ENCODE measurements around the gene TMEM244. TPM values are rescaled to one million over a fixed set of nuclear protein-coding genes. Genes with fewer than 3 reads are reported as not detected.
"Not testable (repeated sequence)": the region's sequence is repeated elsewhere in the genome, so short reads cannot be mapped to it uniquely, and the experiment has no call there.

Gene TMEM244
- not detected for polyA plus RNA-seq (2013, experiment 1 of 2; ENCODE audit: insufficient read length)
- not detected for polyA plus RNA-seq (2013, experiment 2 of 2; ENCODE audit: insufficient read length)

- peak; percentile 79 for DNase-seq
These were observed at the start of gene TMEM244 for GRCh38 chr6:129860908-129861665. TSS of gene TMEM244 (minus strand) at chr6:129861315. CDS start at chr6:129861188, 127 bp downstream.

DNA sequence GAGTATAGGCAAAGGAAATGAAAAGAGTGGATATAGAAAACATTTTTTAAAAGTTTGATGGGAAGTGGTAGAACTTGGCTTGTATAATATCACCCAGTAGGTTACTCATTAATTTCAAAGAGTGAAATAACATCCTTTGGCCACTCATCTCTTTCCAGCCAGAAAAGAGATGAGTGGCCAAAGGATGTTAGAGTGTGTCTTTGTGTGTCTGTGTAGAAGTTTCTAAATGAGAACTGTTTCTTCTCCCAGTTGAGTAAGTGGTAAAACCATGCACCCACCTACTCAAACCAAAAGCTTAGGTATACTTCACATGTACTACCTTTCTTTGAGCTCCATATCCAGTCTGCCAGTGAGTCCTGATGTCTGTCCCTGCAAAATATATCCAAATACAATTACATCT is 47.7 kb upstream of the TMEM244 start:
- DNase-seq: no peak

- no peak for DNase-seq
These were observed 47.2 kb upstream of the TMEM244 start for GRCh38 chr6:129908356-129908755.

DNA sequence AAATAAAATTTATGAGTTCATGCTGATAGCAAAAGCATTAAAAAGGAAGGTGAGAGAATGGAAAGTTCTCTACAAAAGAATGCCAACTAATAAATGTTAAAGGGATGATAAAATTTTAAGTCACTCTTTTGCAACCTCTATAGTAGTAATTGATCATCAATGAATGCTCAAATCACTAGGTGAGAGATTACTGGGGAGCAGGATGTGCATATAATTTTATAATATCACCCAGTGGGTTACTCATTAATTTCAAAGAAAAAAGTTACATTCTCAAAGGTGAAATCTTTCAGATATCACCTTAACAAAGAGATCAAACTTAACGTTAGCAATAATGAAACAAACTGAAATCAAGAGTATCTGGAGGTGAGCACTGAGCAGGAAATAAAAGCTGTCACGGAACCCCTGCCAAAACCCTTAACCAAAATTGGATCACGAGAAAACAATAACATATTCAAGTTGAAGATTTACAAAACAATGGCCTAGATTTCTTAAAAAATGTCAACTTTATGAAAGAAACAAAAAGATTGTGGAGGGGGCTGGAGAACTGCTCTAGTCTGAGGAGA is 45.5 kb upstream of the TMEM244 start:
- no peak for DNase-seq

DNA sequence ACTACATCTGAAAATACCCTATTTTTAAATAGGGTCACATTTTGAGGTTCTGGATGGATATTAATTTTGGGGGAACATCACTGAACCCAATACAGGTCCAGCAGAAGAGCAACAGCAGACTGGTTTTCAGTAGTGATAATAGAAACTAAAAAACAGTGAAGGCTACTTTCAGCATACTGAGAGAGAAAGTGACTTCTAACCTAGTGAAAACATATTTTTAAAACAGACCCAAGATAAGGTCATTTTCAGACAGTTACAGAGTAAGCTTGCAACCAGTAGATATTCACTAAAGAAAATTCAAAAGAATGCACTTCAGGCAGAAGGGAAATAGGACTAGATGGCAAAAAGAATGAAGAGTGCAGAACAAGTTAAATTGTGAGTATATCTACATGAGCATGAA is 42.0 kb upstream of the TMEM244 start:
- DNase-seq: peak; percentile 23

DNA sequence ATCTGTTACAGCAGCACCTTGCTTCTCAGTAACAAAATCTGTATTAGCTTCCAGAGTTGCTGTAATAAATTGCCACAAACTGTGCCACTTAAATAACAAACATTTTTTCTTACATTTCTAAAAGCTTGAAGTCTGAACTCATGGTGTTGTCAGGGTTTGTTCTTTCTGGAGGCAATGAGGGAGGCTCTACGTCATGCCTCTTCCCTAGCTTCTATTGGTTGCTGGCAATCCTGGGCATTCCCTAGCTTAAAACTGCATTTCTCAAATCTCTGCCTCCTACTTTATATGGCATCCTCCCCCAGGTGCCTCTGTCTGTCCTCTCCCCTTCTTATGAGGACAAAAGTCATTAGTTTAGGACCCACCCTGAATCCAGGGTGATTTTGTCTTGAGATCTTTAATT is 41.6 kb upstream of the TMEM244 start:
- no peak for DNase-seq

DNA sequence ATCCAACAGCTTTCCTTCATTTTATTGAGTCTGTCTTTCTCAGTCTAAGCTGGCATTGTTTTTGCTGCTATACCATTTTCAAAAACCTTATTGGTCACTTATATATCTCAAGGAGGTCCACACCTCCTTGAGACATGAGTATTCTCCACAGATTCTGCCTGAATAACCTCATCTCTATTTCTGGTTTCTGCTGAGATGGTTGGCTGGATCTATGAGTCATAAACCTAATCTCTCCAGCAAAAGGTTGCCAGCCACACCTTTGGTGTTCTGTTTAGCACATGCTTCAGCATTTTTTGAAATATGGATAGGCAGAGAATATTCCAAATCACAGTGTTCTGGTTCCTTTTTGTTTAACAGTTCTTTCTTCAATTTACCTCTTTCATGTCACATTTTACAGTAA is 40.8 kb upstream of the TMEM244 start:
- peak; percentile 39 for DNase-seq

- peak; percentile 89 for DNase-seq
These were observed 34.6 kb upstream of the TMEM244 start for GRCh38 chr6:129895692-129896091.

GRCh38 chr6:129894921-129895320 is 33.8 kb upstream of the TMEM244 start:
- DNase-seq: no peak

GRCh38 chr6:129893640-129894039 is 32.5 kb upstream of the TMEM244 start:
- peak; percentile 43 for DNase-seq

DNA sequence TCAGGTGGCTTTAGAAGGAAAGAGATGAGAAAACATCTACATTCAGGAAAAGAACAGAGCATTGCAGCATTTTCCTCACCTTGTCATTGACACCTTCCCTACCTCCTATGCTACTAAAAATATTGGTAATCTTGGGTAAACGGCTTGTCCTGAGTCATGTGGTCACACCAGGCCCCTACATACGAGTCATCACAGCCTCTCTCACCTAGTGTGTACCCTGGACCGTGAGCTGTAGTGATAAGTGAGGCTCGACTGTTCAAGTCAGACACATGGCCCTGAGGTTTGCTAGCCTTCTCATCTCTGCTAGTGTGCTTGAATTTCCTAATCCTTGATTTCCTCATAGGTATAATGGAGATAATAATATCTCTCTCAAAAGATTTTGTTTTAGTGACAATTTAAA is 29.6 kb upstream of the TMEM244 start:
- DNase-seq: peak; percentile 18

GRCh38 chr6:129890164-129890563 is 29.0 kb upstream of the TMEM244 start:
- peak; percentile 71 for DNase-seq

DNA sequence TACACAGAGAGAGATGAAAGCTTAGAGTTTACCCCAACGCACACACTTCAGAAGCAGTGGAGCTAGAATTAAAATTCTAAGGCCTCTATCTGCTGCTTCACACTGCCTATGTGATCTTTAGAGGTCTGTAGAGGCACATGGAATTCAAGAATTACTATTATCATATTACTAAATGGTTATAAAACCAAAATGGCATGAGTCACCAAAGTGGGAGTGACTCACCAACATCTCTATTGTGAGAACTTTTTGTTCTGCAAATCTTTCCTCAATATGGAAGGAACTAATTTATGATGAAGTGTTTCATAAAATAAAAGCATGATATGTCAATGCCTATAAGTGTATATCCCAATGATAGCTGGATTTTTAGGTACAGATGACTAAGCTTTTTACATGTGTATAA is 28.5 kb upstream of the TMEM244 start:
- DNase-seq: peak; percentile 92

- DNase-seq: no peak
These were observed 25.5 kb upstream of the TMEM244 start for GRCh38 chr6:129886401-129887155.

- DNase-seq: no peak
These were observed 23.1 kb upstream of the TMEM244 start for GRCh38 chr6:129884211-129884610.

DNA sequence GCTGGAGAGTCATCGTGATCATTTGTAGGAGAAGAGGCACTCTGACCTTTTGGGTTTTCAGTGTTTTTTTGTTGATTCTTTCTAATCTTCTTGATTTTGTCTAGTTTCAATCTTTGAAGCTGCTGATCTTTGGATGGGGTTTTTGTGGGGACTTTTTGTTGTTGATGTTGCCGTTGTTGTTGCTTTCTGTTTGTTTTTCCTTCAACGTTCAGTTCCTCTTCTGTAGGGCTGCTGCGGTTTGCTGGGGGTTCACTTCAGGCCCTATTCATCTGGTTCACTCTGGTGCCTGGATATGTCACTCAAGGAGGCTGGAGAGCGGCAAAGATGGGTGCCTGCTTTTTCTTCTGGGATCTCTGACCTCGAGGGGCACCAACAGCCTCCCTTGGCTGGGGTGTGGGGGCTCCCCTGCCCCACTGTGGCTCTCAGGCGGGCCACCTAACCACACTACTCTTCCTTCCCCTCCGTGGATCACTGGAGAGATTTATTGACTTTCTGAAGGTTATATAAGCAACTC is 21.5 kb upstream of the TMEM244 start:
- no peak for DNase-seq

DNA sequence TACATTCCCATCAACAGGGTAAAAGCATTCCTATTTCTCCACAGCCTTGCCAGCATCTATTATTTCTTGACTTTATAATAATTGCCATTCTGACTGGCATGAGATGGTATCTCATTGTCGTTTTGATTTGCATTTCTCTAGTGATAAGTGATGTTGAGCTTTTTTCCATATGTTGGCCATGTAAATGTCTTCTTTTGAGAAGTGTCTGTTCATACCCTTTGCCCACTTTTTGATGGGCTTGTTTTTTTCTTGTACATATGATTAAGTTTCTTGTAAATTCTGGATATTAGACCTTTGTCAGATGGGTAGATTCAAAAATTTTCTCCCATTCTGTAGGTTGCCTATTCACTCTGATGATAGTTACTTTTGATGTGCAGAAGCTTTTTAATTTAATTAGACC is 16.8 kb upstream of the TMEM244 start:
- not testable (repeated sequence) for DNase-seq

- DNase-seq: no peak
These were observed 14.8 kb upstream of the TMEM244 start for GRCh38 chr6:129875610-129876520.

- no peak for DNase-seq
These were observed 13.7 kb upstream of the TMEM244 start for GRCh38 chr6:129874837-129875236.

DNA sequence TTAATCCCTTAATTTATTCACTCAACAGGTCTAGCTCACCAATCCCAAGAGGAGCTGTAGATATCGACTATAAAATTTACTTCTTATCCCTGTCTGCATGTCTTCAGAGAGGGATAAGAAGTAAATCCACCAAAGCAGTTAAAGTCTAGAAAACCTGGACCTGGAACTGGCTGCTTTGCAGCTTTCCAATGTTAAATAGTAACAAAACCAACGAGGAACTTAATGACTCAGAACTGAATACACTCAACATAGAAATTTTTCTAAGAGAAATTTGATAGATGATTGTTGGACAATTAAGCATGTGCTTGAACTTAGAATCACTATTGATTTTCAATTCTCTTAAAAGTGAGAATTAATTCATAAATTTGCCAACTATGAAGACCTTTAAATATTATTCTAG is 11.5 kb upstream of the TMEM244 start:
- DNase-seq: no peak

DNA sequence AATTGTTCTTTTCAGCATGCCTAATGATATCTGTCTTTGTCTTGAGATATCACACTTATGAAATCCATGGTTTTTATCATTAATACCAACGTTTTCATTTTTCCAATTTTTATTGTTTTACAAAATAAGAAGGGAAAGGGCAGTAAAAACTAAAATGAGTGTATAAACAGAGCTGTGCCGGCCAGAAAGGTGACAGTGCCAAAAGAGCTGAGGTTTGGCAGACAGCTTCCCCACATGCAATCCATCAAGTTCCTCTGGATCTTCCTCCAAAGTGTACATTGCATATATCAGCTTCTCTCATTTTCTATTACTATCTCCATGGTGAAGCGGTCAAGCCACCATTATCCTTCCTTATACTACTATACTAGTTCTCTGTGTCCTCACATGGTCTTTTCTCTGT is 10.1 kb upstream of the TMEM244 start:
- DNase-seq: no peak

DNA sequence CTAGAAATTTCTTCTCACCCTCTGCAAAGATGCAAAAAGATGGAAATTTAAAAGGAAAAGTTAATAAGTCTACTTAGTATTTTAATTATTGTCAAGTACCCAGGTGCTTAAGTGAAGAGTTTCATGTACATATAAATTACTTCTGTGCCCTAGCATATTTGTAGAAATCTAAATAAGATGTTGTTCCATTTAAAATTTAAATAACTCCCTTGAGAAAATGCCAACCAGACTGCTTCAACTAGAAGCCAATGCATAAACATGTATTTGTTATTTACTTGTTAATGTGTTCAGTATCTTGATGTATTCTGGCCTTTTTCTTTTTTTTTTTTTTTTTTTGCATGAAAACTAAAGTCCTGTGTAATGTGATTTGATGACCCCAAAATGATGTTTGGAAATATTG is 6.3 kb upstream of the TMEM244 start:
- DNase-seq: no peak
